ENCODE measurements around the gene GRIA4.

GRIA4 gene

DNA sequence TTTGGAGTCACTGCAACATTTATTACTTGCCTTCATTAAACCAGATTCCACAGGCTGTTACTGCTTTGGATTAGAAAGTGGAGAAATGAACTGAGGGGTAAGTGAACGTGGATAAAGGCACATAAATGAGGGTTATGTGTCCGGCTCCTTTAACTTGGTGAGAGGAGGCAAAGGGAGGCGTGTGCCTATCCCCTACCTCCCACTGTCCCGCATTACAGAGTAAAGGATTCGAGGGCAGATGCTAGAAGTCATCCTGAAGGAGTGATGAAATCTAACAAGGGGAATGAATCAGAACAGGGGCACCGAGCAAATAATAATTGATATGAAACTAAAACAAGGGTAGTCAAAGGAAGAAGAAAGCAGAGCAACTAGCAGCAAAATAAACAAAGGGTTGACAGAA is 147.2 kb downstream of the GRIA4 start:
- CTCF ChIA-PET: no interaction called here
- no peak overlapping the region for H3K4me3 ChIP-seq (ENCODE audit: low read depth, low read length)
- TF ChIP-seq ZNF132 (tag by site-specific recombination; IDR thresholded peaks at IDR 0.05; ENCODE audit: borderline replicate concordance) (no peak), ZNF830 (tag by site-specific recombination; IDR thresholded peaks at IDR 0.05; ENCODE audit: low read depth) (no peak), ZNF146 (tag by site-specific recombination; IDR thresholded peaks at IDR 0.05) (no peak), ZNF391 (tag by site-specific recombination; IDR thresholded peaks at IDR 0.05; ENCODE audit: borderline replicate concordance, low read depth) (no peak), PRDM1 (tag by site-specific recombination; IDR thresholded peaks at IDR 0.05) (no peak), ZNF416 (tag by site-specific recombination; IDR thresholded peaks at IDR 0.05) (no peak), ZNF311 (tag by site-specific recombination; IDR thresholded peaks at IDR 0.05; ENCODE audit: borderline replicate concordance) (no peak), ZNF776 (tag by site-specific recombination; IDR thresholded peaks at IDR 0.05; ENCODE audit: borderline replicate concordance) (no peak), ZNF747 (tag by site-specific recombination; IDR thresholded peaks at IDR 0.05) (no peak), ZBTB20 (tag by site-specific recombination; IDR thresholded peaks at IDR 0.05) (no peak), ZNF174 (tag by site-specific recombination; IDR thresholded peaks at IDR 0.05) (no peak), ZNF843 (tag by site-specific recombination; IDR thresholded peaks at IDR 0.05) (no peak), SETDB1 (IDR thresholded peaks at IDR 0.05; ENCODE audit: insufficient read length, low read length) (no peak), ZNF350 (tag by site-specific recombination; IDR thresholded peaks at IDR 0.05) (no peak), ZNF629 (tag by site-specific recombination; IDR thresholded peaks at IDR 0.05) (no peak), TSHZ1 (tag by site-specific recombination; IDR thresholded peaks at IDR 0.05; ENCODE audit: borderline replicate concordance) (no peak), ZNF596 (tag by site-specific recombination; IDR thresholded peaks at IDR 0.05) (no peak), BCL11B (tag by site-specific recombination; IDR thresholded peaks at IDR 0.05; ENCODE audit: low read depth) (no peak)
- TF ChIP-seq, protein P1, sequence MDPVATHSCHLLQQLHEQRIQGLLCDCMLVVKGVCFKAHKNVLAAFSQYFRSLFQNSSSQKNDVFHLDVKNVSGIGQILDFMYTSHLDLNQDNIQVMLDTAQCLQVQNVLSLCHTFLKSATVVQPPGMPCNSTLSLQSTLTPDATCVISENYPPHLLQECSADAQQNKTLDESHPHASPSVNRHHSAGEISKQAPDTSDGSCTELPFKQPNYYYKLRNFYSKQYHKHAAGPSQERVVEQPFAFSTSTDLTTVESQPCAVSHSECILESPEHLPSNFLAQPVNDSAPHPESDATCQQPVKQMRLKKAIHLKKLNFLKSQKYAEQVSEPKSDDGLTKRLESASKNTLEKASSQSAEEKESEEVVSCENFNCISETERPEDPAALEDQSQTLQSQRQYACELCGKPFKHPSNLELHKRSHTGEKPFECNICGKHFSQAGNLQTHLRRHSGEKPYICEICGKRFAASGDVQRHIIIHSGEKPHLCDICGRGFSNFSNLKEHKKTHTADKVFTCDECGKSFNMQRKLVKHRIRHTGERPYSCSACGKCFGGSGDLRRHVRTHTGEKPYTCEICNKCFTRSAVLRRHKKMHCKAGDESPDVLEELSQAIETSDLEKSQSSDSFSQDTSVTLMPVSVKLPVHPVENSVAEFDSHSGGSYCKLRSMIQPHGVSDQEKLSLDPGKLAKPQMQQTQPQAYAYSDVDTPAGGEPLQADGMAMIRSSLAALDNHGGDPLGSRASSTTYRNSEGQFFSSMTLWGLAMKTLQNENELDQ (tag by site-specific recombination; IDR thresholded peaks at IDR 0.05; ENCODE audit: low read depth): no peak
- H3K4me1 ChIP-seq (ENCODE audit: control insufficient read depth, insufficient read depth, low read length): no peaks in the 10 kb centered on the region
- POLR2A ChIA-PET: no interaction called here
- H3K36me3 ChIP-seq (ENCODE audit: control insufficient read depth in 2 of 2, insufficient read depth in 1 of 2, low read length in 2 of 2): no peaks in the 10 kb centered on the region
- no peak overlapping the region for H3K27ac ChIP-seq (ENCODE audit: extremely low read depth, low read depth, low read length)
- H3K9me3 ChIP-seq (ENCODE audit: control insufficient read depth, insufficient read depth, low read depth, low read length): no peaks in the 10 kb centered on the region

DNA sequence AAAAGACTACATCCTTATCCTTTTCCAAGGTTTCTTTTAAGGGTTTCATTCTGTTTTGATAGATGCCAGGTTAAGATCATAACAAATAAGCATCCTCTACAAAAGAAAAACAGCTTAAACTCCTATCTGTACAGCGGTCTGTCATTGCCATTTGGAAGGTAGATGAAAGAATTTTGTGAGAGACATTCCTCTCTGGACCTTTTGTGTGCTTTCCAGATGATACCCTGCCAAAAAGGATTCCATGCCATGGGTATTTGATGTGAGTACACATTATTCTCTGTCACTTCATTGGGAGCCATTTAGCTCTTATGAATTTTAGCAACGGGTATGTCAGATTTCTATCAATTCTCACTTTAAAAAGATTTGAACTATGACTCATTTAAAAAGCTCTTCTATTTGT is 153.7 kb downstream of the GRIA4 start:
- CTCF ChIA-PET: no interaction called here
- Histone ChIP-seq H3K4me3 (ENCODE audit: low read depth, low read length) (no peak overlapping the region), H3K9me3 (ENCODE audit: control insufficient read depth, insufficient read depth, low read depth, low read length) (no peaks in the 10 kb centered on the region), H3K36me3 (ENCODE audit: control insufficient read depth in 2 of 2, insufficient read depth in 1 of 2, low read length in 2 of 2) (no peaks in the 10 kb centered on the region), H3K27ac (ENCODE audit: extremely low read depth, low read depth, low read length) (no peak overlapping the region), H3K4me1 (ENCODE audit: control insufficient read depth, insufficient read depth, low read length) (no peaks in the 10 kb centered on the region)
- TF ChIP-seq SP7 (tag by site-specific recombination; IDR thresholded peaks at IDR 0.05): no peak
- TF ChIP-seq SCRT2 (tag by site-specific recombination; IDR thresholded peaks at IDR 0.05): no peak
- no peak for TF ChIP-seq ZNF664 (tag by site-specific recombination; IDR thresholded peaks at IDR 0.05)
- POLR2A ChIA-PET: no interaction called here

Data from HEK293 (cell line).